ENCODE results near the gene IFI27L2. TPM values are rescaled to one million over a fixed set of nuclear protein-coding genes. Genes with fewer than 3 reads are reported as not detected.

The IFI27L2 gene
- total and polyA plus RNA-seq, 2 of the 8 experiments (the other 6 are each of a cell fraction or from before 2014, with no cell fraction given), result 14.0 to 69.6 TPM

GRCh38 chr14:94175011-94175745 lies 45.8 kb upstream of the IFI27L2 start (continued):
- TF ChIP-seq E2F6 (IDR thresholded peaks at IDR 0.05), result no peak
